Measurements from ENCODE around the gene DENND1A.
A peak's percentile ranks its signal among the peaks of the same experiment; 100 is the strongest.

The DENND1A gene

GRCh38 chr9:123584202-123585176 lies 345.4 kb downstream of the DENND1A start:
- Histone ChIP-seq H3K36me3 (ENCODE audit: control insufficient read depth in 1 of 2, insufficient read depth in 2 of 2, low read depth in 1 of 2, low read length in 2 of 2) (peaks cover 11 to 21% of the 10 kb centered on the region in 2 experiments), H3K23ac (ENCODE audit: low read length in 2 of 2) (no peak overlapping the region)

GRCh38 chr9:123583646-123584045 lies 346.3 kb downstream of the DENND1A start:
- no peak overlapping the region for H3K4me2 ChIP-seq (ENCODE audit: low read length, poor library complexity, severe bottlenecking)
- WGBS, result 88% methylated on average over 1 of the region's 2 CpGs
- H3K23ac ChIP-seq (ENCODE audit: low read length in 2 of 2), result no peak overlapping the region
- H3K36me3 ChIP-seq (ENCODE audit: control insufficient read depth in 1 of 2, insufficient read depth in 2 of 2, low read depth in 1 of 2, low read length in 2 of 2), result peaks cover 11 to 24% of the 10 kb centered on the region in 2 experiments
- peaks cover 6% of the 10 kb centered on the region for H3K4me1 ChIP-seq (ENCODE audit: control insufficient read depth, insufficient read depth, low read depth, low read length)
- no peak overlapping the region for H2BK15ac ChIP-seq (ENCODE audit: low read depth, poor library complexity, severe bottlenecking)
- peaks cover 15% of the 10 kb centered on the region for H3K9me3 ChIP-seq (ENCODE audit: control insufficient read depth, low read length)
- H2AFZ ChIP-seq (ENCODE audit: low read depth, low read length), result no peak overlapping the region
- no peak overlapping the region for H3K14ac ChIP-seq (ENCODE audit: low read length in 2 of 2)
- no peak overlapping the region for H3K9ac ChIP-seq (ENCODE audit: low read length)
- no peak overlapping the region for H3K27ac ChIP-seq (ENCODE audit: low read length, poor library complexity, severe bottlenecking)
- no peak overlapping the region for H4K91ac ChIP-seq (ENCODE audit: low read length)
- no peak overlapping the region for H3K4ac ChIP-seq (ENCODE audit: low read depth in 1 of 2, low read length in 2 of 2)
- no peaks in the 10 kb centered on the region for H3K79me1 ChIP-seq (replicated peaks; ENCODE audit: low read length, poor library complexity, severe bottlenecking)
- no peak overlapping the region for H3K4me3 ChIP-seq (ENCODE audit: insufficient read depth in 1 of 2, low read depth in 1 of 2, low read length in 2 of 2)
- H2BK120ac ChIP-seq (ENCODE audit: low read depth, low read length), result no peak overlapping the region
- no peaks in the 10 kb centered on the region for H3K27me3 ChIP-seq (ENCODE audit: control insufficient read depth in 1 of 2, insufficient read depth in 1 of 2, low read length in 2 of 2)
- no peak overlapping the region for H4K8ac ChIP-seq (ENCODE audit: low read length)
- H2AK5ac ChIP-seq (ENCODE audit: low read length, severe bottlenecking), result no peak overlapping the region
- DNase-seq, result no peak
- no peak overlapping the region for H2BK12ac ChIP-seq (ENCODE audit: low read length in 2 of 2)
- H3K18ac ChIP-seq (ENCODE audit: low read depth in 1 of 2, low read length in 2 of 2), result no peak overlapping the region
- H2BK5ac ChIP-seq (ENCODE audit: low read depth, low read length, poor library complexity, severe bottlenecking), result no peak overlapping the region

More at GRCh38 chr9:123584202-123585176, 345.4 kb downstream of the DENND1A start:
- peaks cover 6% of the 10 kb centered on the region for H3K4me1 ChIP-seq (ENCODE audit: control insufficient read depth, insufficient read depth, low read depth, low read length)
- no peak overlapping the region for H2BK5ac ChIP-seq (ENCODE audit: low read depth, low read length, poor library complexity, severe bottlenecking)
- H2BK120ac ChIP-seq (ENCODE audit: low read depth, low read length), result no peak overlapping the region
- no peak overlapping the region for H2BK15ac ChIP-seq (ENCODE audit: low read depth, poor library complexity, severe bottlenecking)
- H3K4me3 ChIP-seq (ENCODE audit: insufficient read depth in 1 of 2, low read depth in 1 of 2, low read length in 2 of 2), result no peak overlapping the region
- no peak overlapping the region for H2AK5ac ChIP-seq (ENCODE audit: low read length, severe bottlenecking)
- H2AFZ ChIP-seq (ENCODE audit: low read depth, low read length), result no peak overlapping the region
- H3K4me2 ChIP-seq (ENCODE audit: low read length, poor library complexity, severe bottlenecking), result no peak overlapping the region
- H3K79me1 ChIP-seq (replicated peaks; ENCODE audit: low read length, poor library complexity, severe bottlenecking), result no peaks in the 10 kb centered on the region
- 98% methylated on average over 10 of the region's 10 CpGs for WGBS
- DNase-seq, result no peak
- H3K14ac ChIP-seq (ENCODE audit: low read length in 2 of 2), result no peak overlapping the region
- H3K4ac ChIP-seq (ENCODE audit: low read depth in 1 of 2, low read length in 2 of 2), result no peak overlapping the region
- H4K91ac ChIP-seq (ENCODE audit: low read length), result peak overlapping the region; percentile 71
- peaks cover 8% of the 10 kb centered on the region for H3K9me3 ChIP-seq (ENCODE audit: control insufficient read depth, low read length)
- H3K27me3 ChIP-seq (ENCODE audit: control insufficient read depth in 1 of 2, insufficient read depth in 1 of 2, low read length in 2 of 2), result no peaks in the 10 kb centered on the region
- no peak overlapping the region for H3K9ac ChIP-seq (ENCODE audit: low read length)
- H2BK12ac ChIP-seq (ENCODE audit: low read length in 2 of 2), result no peak overlapping the region
- H3K18ac ChIP-seq (ENCODE audit: low read depth in 1 of 2, low read length in 2 of 2), result peak overlapping the region in 1 of 2 experiments; percentile 5
- no peak overlapping the region for H3K27ac ChIP-seq (ENCODE audit: low read length, poor library complexity, severe bottlenecking)
- no peak overlapping the region for H4K8ac ChIP-seq (ENCODE audit: low read length)

- Histone ChIP-seq H3K23ac (ENCODE audit: low read length in 2 of 2) (no peak overlapping the region), H2BK120ac (ENCODE audit: low read depth, low read length) (no peak overlapping the region), H3K4me2 (ENCODE audit: low read length, poor library complexity, severe bottlenecking) (no peak overlapping the region), H3K4me3 (ENCODE audit: insufficient read depth in 1 of 2, low read depth in 1 of 2, low read length in 2 of 2) (no peak overlapping the region), H3K27me3 (ENCODE audit: control insufficient read depth in 1 of 2, insufficient read depth in 1 of 2, low read length in 2 of 2) (no peaks in the 10 kb centered on the region), H4K8ac (ENCODE audit: low read length) (no peak overlapping the region), H3K9ac (ENCODE audit: low read length) (no peak overlapping the region), H2AFZ (ENCODE audit: low read depth, low read length) (no peak overlapping the region), H3K4ac (ENCODE audit: low read depth in 1 of 2, low read length in 2 of 2) (no peak overlapping the region), H2BK12ac (ENCODE audit: low read length in 2 of 2) (no peak overlapping the region), H3K9me3 (ENCODE audit: control insufficient read depth, low read length) (peaks cover 18% of the 10 kb centered on the region), H2AK5ac (ENCODE audit: low read length, severe bottlenecking) (no peak overlapping the region), H2BK15ac (ENCODE audit: low read depth, poor library complexity, severe bottlenecking) (no peak overlapping the region), H3K27ac (ENCODE audit: low read length, poor library complexity, severe bottlenecking) (no peak overlapping the region), H3K36me3 (ENCODE audit: control insufficient read depth in 1 of 2, insufficient read depth in 2 of 2, low read depth in 1 of 2, low read length in 2 of 2) (no peaks in the 10 kb centered on the region), H3K14ac (ENCODE audit: low read length in 2 of 2) (no peak overlapping the region), H2BK5ac (ENCODE audit: low read depth, low read length, poor library complexity, severe bottlenecking) (no peak overlapping the region), H3K18ac (ENCODE audit: low read depth in 1 of 2, low read length in 2 of 2) (no peak overlapping the region), H3K79me1 (replicated peaks; ENCODE audit: low read length, poor library complexity, severe bottlenecking) (no peaks in the 10 kb centered on the region), H3K4me1 (ENCODE audit: control insufficient read depth, insufficient read depth, low read depth, low read length) (peaks cover 2% of the 10 kb centered on the region), H4K91ac (ENCODE audit: low read length) (no peak overlapping the region)
- DNase-seq, result no peak
- WGBS, result 100% methylated on average over 1 of the region's 2 CpGs
Observed at GRCh38 chr9:123571240-123571639, 358.7 kb downstream of the DENND1A start.
